NCI-H748 treated with DMSO at 0.1 percent for 48 hours (cell line): Measurements from ENCODE around the gene RBBP7.
"Not testable (repeated sequence)": the region's sequence is repeated elsewhere in the genome, so short reads cannot be mapped to it uniquely, and the experiment has no call there.

Experiments
- DNase-seq: peaks from one replicate; lab custom pipeline; 2025; lab: John Stamatoyannopoulos, UW

RBBP7 gene

DNA sequence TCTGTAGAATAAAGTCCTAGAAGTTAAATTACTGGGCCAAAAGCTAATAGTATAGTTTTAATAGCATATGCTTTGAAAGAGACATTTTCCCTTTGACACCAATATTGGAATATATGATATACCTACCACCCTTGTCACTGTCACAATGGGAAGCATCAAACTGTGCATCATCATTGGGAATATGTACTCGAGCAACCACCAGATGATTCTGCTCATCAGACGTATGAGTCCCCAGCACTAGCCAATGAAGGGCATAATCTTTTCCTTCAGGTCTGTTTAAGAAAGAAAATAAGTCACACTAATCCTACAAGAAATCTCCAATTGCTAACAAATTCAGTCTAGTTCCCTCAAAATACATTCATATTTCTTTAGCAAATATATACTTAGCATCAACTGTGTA lies 7.3 kb downstream of the RBBP7 start:
- DNase-seq, result no peak

DNA sequence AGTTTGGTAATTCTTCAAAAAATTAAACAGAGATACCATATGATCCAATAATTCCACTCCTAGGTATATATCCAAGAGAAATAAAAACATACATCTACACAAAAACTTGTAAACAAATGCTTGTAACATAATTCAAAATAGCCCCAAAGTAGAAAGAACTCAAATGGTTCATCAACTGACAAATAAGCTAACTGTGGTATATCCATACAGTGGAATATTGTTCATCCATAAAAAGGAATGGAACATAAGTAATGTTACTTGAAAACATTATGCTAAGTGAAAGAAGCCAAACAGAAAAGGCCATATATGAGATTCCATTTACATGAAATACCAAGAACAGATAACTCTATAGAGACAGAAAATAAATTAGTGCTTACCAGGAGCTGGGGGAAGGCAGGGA lies 13.4 kb downstream of the RBBP7 start:
- DNase-seq, result no peak

DNA sequence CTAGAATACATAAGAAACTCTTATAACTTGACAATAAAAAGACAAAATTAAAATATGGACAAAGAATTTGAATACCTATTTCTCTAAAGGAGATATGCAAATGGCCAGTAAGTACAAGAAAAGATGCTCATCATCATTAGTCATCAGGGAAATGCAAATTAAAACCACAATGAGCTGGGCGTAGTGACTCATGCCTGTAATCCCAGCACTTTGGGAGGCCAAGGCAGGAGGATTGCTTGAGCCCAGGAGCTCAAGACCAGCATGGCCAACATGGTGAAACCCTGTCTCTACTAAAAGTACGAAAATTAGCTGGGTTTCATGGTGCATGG lies 14.1 kb downstream of the RBBP7 start:
- not testable (repeated sequence) for DNase-seq

DNA sequence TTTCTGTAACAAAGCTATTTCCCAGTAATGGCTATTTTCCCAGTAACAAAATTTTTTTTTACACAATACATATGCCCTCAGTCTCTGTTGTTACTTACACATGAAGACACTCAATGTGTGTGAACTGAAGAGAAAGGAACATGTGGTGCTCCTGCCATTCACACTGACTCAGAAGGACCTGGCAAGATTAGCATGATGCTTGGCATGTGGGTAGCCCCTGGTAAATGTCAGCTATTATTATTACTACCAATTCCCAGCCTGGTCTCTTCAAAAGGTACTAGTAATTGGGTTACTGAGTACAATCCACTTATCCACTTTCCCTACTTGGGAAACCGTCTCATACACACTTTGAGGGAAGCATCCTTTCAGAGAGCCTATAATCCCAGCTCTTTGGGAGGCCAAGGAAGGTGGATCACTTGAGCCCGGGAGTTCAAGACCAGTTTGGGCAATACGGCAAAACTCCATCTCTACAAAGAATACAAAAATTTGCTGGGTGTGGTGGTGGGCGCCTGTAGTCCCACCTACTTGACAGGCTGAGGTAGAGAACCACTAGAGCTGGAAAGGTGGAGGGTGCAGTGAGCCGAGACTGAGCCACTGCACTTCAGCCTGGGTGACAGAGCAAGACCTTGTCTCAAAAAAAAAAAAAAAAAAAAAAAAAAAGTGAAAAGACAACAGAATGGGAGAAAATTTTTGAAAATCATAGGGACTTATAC lies 14.6 kb downstream of the RBBP7 start:
- no peak for DNase-seq

DNA sequence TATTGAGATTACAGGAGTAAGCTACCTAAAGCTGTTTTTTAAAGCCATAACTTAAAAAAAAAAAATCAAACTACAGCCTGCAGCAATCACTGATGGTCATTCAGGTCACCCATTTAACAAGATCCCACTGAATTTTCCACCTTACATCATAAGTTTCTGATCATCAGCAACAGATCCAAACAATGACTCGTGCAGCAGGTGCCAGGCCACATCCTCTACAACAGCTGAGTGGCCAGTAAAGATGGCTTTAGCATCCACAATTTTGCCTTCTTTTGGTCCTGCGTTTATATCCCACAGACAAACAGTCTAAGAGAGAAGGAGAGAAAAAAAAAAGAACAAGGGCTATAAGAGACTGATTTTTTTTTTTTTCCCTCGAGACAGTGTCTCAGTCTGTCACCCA lies 16.6 kb downstream of the RBBP7 start:
- DNase-seq, result no peak

DNA sequence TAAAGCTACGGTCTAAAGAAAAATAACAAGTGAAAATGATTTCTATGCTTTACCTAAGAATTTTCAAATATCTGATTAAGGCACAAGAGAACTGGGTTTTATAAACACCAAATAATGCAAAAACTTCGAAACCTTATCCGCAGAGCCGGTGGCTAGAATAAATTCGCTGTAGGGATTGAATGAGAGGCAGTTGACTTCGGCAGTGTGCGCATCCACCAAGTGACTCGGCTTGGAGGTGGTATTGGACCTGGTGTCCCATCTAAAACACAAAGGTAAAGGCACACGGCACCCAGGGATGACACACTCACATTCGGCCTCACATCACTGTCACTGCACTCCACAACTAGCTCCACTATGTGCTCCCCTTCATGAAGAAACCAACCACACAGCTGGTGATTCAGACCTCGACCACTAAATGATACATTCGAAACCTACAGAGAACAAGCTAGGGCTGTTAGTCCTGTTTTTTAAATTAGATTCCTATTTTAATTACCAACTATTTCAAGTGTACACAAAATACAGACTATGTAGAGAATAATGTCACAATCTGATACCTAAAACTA lies 17.5 kb downstream of the RBBP7 start:
- DNase-seq, result no peak

DNA sequence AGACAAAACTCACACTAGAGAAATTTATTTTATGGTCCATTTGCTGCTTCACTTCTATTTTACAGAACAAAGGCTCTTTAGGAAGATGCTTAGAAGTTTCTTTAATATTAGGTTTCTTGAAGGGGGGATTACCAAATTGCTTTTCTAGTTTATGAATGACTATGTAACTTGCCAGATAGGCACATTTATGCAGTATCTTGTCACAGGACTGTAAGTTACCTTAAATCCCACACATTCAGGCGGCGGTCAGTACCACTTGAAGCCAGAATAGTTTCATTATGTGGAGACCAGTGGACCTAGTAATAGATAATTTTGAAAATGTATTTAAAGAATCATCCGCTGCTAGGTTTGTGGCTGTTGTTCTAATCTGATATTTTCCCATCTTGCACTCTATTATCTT lies 18.3 kb downstream of the RBBP7 start:
- DNase-seq, result no peak

DNA sequence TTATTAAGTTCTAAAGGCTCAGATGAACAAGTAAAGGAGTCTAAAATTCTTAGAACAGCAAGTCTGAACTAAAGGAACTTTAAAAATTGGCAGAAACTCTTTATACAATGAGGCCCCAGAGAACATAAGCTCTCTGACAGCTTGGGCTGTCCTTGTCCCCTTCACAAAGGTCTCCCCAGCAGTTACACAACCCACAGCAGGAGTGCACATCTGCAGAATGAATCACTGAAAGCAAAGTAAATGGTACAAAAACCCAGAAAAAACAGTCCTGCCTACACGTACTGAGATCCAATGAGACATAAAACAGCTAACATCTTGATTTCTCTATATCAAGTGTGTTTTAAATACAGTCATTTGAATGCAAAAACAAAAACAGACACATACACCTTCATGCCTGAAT lies 18.7 kb downstream of the RBBP7 start:
- no peak for DNase-seq

DNA sequence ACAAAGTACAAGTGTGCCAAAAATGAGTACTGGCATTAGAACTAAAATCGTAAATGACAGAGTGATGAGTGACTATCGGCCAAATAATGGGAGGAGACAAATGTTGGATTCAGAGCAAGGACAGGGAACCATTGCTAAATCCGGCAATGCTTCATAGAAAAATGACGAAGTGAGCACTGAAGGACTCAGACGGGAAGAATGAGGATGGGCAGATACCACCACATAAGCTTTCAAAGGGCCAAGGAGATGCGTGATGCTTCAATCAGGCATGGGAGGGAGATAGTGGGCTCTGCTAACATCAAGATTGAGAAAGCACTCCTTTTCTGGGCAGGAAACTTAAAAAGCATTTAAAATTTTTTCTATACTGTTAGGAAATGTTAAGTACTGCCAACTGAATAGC lies 21.6 kb downstream of the RBBP7 start:
- DNase-seq, result no peak

DNA sequence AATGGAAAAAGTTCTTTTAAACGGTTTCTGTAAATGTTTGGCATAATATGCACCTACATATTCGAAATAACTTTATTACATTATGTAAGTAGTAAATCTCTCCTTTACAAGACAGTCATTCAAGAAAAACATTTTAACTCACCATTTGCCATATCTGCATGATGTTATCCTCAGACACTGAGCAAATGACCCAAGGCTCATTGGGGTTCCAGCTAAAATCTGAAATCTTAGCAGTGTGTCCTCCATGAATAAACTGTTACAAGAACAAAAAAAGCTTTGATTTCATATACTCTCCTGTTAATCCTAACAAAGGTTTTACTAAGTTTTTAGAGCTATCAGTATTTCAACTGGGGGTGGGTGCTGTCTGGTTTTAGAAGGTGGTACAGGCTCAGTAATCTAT lies 24.5 kb downstream of the RBBP7 start:
- no peak for DNase-seq

DNA sequence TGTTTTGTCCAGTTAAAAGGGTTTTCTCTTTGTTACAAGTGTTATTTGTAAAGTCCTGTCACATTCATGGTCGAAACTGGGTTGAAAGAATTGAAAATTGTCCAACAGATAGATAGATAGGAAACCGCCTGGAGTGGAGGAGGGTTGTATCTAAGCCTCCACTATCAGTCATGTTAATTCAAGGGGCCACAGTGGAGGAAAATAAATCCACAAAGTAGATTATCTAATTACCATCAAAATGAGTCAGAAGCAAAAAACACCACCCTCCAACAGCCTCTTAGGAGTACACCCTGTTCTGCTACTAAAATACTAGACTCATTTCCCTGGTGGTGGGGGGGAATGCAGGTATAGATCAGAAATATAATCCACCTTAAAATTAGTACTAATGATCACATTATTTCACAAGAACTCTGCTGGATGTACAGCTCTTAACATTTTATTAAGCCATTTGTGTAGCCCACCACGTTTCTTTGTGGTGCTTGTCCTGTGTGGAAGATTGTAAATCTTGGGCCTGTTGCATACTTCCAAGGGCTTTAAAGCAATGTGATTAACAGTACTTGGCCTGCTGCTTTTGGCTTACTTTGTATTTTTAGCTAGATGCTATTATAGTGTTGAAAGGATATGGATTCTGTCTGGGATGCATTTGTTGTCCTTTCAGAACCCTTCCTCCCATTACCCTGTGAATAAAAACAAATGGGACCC lies 26.8 kb downstream of the RBBP7 start:
- DNase-seq, result no peak

DNA sequence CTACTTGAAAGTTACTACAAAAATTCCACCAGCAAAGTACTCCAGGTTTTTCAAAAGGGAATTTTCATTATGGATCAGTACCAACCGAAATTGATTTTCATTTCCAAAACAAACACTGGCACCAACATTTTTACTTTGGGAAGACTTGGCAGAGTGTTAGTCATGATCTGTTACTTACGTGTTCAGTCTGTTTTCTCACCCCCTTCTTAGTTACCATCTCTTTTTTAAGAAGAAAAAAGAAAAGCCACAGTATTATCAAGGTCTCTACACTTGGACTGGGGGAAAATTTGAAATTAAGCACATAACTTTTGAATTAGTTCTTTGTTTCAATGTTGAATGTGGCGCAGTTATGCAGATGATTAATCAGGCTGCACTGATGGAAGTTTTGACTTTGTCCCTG lies 27.5 kb downstream of the RBBP7 start:
- DNase-seq, result no peak

DNA sequence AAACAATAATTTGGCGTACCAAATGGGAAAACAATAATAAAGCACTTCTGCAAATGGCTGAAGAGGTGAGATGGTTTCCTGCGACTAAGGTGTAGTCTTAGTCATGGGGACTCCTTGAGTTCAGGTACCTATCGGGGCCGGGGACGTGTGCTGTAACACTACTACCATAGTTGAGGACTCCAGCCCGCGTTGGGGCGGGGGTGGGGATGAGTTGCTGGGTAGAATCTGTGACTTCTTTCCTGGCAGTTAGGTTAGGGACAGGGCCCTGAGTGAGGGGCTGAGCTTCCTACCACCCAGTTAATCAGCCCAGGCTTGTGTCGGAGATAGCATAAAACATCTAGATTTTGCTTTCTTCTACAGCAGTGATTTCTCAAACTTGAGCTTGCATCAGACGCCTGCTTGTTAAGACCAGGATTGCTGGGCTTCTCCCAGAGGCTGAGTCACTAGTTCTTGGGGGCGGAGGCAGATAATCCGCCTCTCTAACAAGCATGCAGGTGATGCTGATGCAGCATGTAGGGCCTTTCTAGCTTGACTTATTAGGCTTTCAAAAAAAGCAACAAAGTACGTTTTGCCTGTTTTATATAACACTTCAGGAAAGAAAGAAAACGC lies 30.2 kb downstream of the RBBP7 start:
- no peak for DNase-seq

DNA sequence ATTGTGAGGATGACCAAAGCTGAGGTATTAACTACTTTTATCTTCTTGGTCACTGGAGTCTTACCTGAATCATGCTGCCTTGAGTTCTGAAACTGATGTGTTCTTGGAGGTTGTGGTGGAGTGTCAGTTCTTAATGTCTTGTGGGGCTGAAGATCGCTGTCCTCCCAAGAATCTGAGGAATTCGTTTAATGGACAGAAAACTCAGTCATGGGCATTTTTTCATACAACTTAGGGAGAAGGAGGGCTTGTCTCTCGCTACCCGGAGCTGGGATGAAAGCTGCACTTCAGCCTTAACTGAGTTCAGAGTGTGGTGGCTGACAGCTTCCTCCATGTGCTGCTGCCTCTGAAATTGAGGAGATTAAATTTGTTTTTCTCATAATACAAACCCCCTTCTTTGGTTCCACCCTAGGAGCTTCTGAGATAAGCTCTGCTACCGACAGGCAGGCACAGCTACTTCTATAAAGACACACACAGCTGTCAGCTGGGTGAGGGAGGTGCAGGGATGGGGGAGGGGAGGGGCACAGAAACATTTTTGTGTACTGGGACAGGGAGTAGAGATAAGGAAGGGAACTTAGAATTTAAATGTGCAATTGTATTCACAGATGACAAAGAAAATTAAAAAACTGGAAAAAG lies 30.8 kb downstream of the RBBP7 start:
- no peak for DNase-seq

DNA sequence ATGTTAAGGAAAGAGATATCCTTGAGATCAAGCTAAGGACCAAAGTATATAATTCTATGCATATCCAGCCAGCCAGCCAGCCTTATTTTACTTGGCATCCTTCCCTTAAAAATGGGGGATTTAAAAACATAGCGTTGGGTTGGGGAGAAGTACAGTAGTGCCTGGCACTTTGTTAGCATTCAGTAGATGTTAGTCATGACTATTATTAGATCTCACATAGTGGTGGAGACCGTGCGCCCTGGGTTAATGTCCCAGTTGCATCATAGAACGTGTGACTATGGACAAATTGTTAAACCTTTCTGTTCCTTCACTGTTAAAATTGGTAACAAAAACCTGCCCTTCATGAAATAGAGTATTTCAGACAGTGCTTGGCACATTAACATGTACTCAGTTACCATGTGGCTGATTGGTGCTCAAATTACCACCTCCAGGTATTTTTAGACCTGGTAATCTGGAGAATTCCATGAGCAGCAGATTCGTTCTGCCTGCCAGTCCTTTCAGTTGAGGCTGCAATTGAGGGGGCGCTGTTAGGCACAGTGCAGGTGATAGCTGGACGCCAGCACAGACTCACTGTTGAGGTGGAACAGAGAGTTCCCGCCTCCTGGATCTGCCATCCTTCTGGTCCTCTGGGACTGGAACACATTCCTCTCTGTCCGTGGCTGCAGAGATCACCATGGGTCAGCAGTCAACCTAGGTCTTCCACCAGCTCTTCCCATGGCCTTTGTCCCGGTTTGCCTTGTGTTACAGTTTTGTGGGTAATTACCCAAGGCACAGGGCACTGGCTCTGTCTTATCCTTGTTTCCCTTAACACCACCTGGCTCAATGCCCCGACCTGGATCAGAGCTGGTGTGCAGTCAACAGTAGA lies 31.7 kb downstream of the RBBP7 start:
- DNase-seq, result no peak

DNA sequence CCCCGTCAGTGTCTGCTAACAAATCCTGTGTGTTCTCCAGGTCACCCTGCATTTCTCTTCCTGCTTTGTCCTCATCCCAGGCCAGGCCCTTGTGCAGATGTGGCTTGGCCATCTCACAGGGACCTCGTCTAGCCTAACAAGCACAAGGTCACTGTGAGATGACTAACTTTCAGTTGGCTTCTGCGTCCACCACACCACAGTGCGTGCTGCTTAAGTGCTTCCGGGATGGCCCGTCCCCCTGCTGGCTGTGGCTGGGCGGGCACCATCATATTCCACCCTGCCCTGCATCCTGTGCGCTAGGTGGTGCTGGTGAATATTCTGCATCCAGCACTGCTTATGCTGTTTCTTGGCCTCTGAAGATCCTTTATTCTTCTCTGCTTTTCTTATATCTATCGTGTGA lies 33.8 kb downstream of the RBBP7 start:
- DNase-seq, result no peak

DNA sequence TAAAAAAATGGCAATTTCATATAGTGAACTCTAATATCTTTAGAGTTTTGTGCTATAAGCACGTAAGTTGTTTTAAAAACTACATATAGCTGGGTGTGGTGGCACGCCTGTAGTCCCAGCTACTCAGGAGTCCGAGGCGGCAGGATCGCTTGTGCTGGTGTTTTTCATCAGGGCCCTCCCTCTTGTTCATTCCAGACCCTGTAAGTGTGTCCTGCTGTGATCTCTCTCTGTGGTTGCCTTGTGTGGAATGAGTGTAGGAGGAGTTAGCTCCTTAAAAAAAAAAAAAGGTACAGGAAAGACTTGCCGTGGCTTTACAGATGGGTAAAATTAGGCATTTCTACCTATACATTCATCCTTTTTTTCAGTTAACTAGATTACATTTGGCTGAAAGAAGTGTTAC lies 35.4 kb downstream of the RBBP7 start:
- DNase-seq, result no peak

DNA sequence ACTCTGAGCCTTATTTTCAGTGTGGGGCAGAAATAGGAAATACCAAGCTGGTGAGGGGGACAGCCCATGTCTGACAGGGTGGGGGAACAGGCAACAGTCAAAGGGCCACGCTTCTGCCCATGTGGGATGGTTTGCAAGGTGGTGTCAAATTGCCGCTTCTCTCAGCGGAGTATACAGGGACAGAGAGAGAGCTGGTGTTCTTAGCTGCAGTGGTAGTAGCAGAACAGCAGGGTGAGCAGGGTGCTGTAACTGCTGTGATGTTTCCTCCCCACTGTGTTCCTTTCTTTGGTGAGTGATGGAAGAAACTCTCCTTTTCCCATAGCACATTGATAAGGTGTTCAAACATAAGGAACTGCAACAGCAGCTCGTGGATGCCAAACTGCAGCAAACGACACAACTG lies 37.9 kb downstream of the RBBP7 start:
- no peak for DNase-seq

DNA sequence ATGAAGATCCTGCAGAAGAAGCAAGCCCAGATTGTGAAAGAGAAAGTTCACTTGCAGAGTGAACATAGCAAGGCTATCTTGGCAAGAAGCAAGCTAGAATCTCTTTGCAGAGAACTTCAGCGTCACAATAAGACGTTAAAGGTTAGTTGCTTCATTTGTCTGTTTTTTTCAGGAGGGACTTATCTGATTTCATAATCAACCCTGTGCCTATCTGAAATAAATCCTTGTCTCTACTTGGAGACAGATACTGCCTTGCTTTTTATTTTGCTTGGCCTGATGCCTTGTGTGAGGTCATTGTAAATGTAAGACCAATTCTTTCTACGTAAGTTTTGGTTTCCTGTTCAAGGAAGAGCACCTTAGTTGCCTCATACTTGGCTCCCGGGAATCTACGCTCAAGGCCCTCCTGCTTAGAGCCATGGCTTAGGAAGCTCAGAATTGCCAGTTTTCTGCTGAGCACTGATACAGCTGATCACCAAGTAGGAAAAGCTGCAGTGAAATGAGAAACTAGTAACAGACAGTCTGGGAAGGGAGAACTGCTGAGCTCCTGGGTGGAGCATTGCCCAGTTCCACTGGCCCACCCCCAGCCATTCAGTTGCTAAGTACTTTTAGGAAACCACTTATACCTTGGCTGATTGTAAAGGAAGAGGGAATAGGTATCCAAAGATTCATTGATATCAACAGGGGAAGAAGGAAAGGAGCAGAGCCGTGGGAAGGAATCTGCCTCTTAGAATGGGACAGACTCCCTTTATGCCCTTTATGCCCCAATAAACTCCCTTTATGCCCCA lies 41.8 kb downstream of the RBBP7 start:
- DNase-seq, result no peak

DNA sequence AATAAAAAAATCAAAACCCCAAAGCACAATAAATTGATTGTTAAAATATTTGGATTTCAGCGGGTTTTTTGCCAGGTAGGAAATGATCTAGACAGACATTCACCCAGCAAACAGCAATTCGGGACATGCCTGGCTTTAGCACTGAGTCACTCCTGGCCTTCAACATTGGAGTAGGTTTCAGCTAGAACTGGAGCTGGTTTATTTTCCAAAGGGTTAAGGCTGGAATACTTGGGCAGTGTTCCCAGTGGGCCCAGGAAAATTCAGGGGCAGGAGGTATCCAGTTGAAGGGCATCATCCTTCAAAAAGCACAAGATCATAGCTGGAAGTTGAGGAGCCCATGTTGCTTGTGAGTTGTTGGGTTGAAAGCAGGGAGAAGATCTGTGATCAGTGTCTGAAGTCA lies 42.9 kb downstream of the RBBP7 start:
- no peak for DNase-seq

DNA sequence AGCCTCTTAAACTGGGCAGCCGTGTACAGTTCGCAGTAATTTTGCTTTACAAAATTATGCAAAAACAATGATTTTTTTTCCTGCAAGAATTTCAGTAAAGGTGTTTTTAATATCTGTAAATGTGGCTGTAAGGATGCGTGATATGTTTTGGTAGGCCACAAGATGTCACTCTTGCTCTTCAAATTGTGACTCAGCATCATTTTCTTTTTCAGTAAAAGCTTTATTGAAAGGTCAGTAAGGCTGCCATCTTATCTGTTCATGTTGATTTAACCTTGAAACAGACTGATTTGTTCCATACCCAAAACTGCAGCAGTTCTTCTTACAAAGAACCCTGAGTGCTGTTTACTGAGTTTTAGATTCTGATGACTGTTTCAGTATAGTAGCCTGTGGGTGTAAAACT lies 44.0 kb downstream of the RBBP7 start:
- DNase-seq, result peak; percentile 2
